Caco-2 (cell line): ENCODE data around the gene TMEM186. TPM values are rescaled to one million over a fixed set of nuclear protein-coding genes. Genes with fewer than 3 reads are reported as not detected.

Experiments used
- BruUV-seq: library from RNA; stranded (reverse); fragments of 400-500 nt; replicated peaks from 2 replicates; lab custom pipeline; 2021; lab: Mats Ljungman, UMichigan
- CTCF ChIA-PET: fragments of 300-600 bp; sonication (Branson Sonifier 250); formaldehyde crosslinking; loops from one replicate; lab custom pipeline; 2022; ENCODE audit warnings: antibody characterized with exemption; lab: Charles Lee
- POLR2A ChIA-PET: fragments of 300-600 bp; sonication (Branson Sonifier 250); formaldehyde crosslinking; loops from one replicate; lab custom pipeline; 2022; ENCODE audit warnings: antibody characterized with exemption; lab: Charles Lee
- DNase-seq, 2 experiments: peaks; one replicate each; pipeline versions ENCODE4 v3.0.0 to v3.0.0-alpha.2; 2020 to 2022
- H3K27me3 ChIP-seq: replicated peaks from 2 replicates; pipeline ENCODE4 v1.6.0; 2011; ENCODE audit warnings: low read length; ENCODE audit not compliant: control insufficient read depth, insufficient read depth
- H3K36me3 ChIP-seq: 2 replicates; pipeline ENCODE4 v1.5.1; 2011; ENCODE audit warnings: low read length; ENCODE audit not compliant: control insufficient read depth, insufficient read depth
- H3K4me1 ChIP-seq: fragments of 250-450 bp; sonication (Bioruptor Pico); 2 replicates; pipeline ENCODE4 v1.5.1; 2020; ENCODE audit warnings: mild to moderate bottlenecking
- H3K4me3 ChIP-seq: 2 replicates; pipeline ENCODE4 v1.5.1; 2011; ENCODE audit warnings: low read depth, mild to moderate bottlenecking, control low read depth, low read length
- H3K9me3 ChIP-seq: fragments of 250-450 bp; sonication (Bioruptor Pico); 2 replicates; pipeline ENCODE4 v1.5.1; 2020; ENCODE audit warnings: mild to moderate bottlenecking, moderate library complexity
- H3K27ac Mint-ChIP-seq: one replicate; pipeline ENCODE4 v1.8.0; 2022; ENCODE audit warnings: mixed read lengths; ENCODE audit not compliant: unreplicated experiment
- H3K27me3 Mint-ChIP-seq: one replicate; pipeline ENCODE4 v1.8.0; 2022; ENCODE audit warnings: mixed read lengths; ENCODE audit not compliant: insufficient read depth, unreplicated experiment
- H3K36me3 Mint-ChIP-seq: one replicate; pipeline ENCODE4 v1.8.0; 2022; ENCODE audit warnings: mild to moderate bottlenecking, mixed read lengths; ENCODE audit not compliant: insufficient read depth, unreplicated experiment
- H3K4me1 Mint-ChIP-seq: one replicate; pipeline ENCODE4 v1.8.0; 2022; ENCODE audit warnings: low read depth, mixed read lengths; ENCODE audit not compliant: unreplicated experiment
- H3K4me3 Mint-ChIP-seq: one replicate; pipeline ENCODE4 v1.8.0; 2022; ENCODE audit warnings: mild to moderate bottlenecking, moderate library complexity, mixed read lengths; ENCODE audit not compliant: unreplicated experiment
- H3K9me3 Mint-ChIP-seq: one replicate; pipeline ENCODE4 v1.8.0; 2022; ENCODE audit warnings: mixed read lengths; ENCODE audit not compliant: unreplicated experiment
- CTCF ChIP-seq, 2 experiments: fragments of 200-600 bp in 1 of 2; IDR thresholded peaks; 1 replicate in 1 of 2; 2 replicates in 1 of 2; pipeline versions ENCODE4 v1.5.1 to v1.8.0; 2011 to 2022; ENCODE audit warnings: antibody characterized with exemption in 1 of 2, control low read depth in 1 of 2, inconsistent platforms in 1 of 2, low read depth in 1 of 2, low read length in 1 of 2, mild to moderate bottlenecking in 1 of 2, moderate library complexity in 1 of 2; ENCODE audit not compliant: insufficient read depth in 1 of 2, severe bottlenecking in 1 of 2, unreplicated experiment in 1 of 2
- intact Hi-C: fragments of 100-400 bp; cut with micrococcal nuclease; formaldehyde crosslinking; loops from one replicate; pipeline ENCODE4 v1.10.0; 2022; ENCODE audit not compliant: unreplicated experiment
- total RNA-seq: library from RNA; stranded (reverse); gene quantifications from 2 replicates; pipeline ENCODE4 v1.2.3, GENCODE V29; 2022

TMEM186 gene
- total RNA-seq, 1 experiment from 2014 or later: 11.9 TPM

GRCh38 chr16:8777217-8777616 is 20.2 kb downstream of the TMEM186 start:
- no peaks in the 10 kb centered on the region for H3K27me3 Mint-ChIP-seq
- intact Hi-C loops: no loop called here
- TF ChIP-seq CTCF (IDR thresholded peaks at IDR 0.05; ENCODE audit: insufficient read depth in 1 of 2, low read depth in 1 of 2, low read length in 1 of 2, severe bottlenecking in 1 of 2, unreplicated experiment in 1 of 2): no peak
- H3K4me3 ChIP-seq: no peak overlapping the region
- no peaks in the 10 kb centered on the region for H3K4me1 Mint-ChIP-seq
- H3K27ac Mint-ChIP-seq: no peak overlapping the region
- H3K4me1 ChIP-seq: no peaks in the 10 kb centered on the region
- H3K36me3 Mint-ChIP-seq: peaks cover 11% of the 10 kb centered on the region
- no peaks in the 10 kb centered on the region for H3K9me3 ChIP-seq
- ChIA-PET POLR2A (no interaction called here), CTCF (interaction anchor here (0.7 kb wide), 1 partner anchor 226 kb away, joined by 4 read pairs; no protein-coding TSS in a partner anchor)
- BruUV-seq: no TSS peak
- H3K36me3 ChIP-seq: no peaks in the 10 kb centered on the region
- no peaks in the 10 kb centered on the region for H3K27me3 ChIP-seq
- H3K9me3 Mint-ChIP-seq: no peaks in the 10 kb centered on the region
- DNase-seq: no peak
- no peak overlapping the region for H3K4me3 Mint-ChIP-seq

GRCh38 chr16:8776129-8776584 is 21.3 kb downstream of the TMEM186 start:
- intact Hi-C loops: no loop called here
- no peaks in the 10 kb centered on the region for H3K36me3 ChIP-seq
- Mint-ChIP-seq H3K27ac (no peak overlapping the region), H3K4me1 (no peaks in the 10 kb centered on the region), H3K27me3 (no peaks in the 10 kb centered on the region), H3K9me3 (no peaks in the 10 kb centered on the region), H3K4me3 (no peak overlapping the region), H3K36me3 (peaks cover 11% of the 10 kb centered on the region)
- no peaks in the 10 kb centered on the region for H3K9me3 ChIP-seq
- ChIA-PET POLR2A (no interaction called here), CTCF (no interaction called here)
- H3K27me3 ChIP-seq: no peaks in the 10 kb centered on the region
- TF ChIP-seq CTCF (IDR thresholded peaks at IDR 0.05; ENCODE audit: insufficient read depth in 1 of 2, low read depth in 1 of 2, low read length in 1 of 2, severe bottlenecking in 1 of 2, unreplicated experiment in 1 of 2): no peak
- no TSS peak for BruUV-seq
- DNase-seq: no peak
- H3K4me1 ChIP-seq: no peaks in the 10 kb centered on the region
- no peak overlapping the region for H3K4me3 ChIP-seq

GRCh38 chr16:8775359-8775758 is 22.1 kb downstream of the TMEM186 start:
- Histone ChIP-seq H3K27me3 (no peaks in the 10 kb centered on the region), H3K4me1 (no peaks in the 10 kb centered on the region), H3K9me3 (no peaks in the 10 kb centered on the region), H3K36me3 (no peaks in the 10 kb centered on the region), H3K4me3 (no peak overlapping the region)
- ChIA-PET CTCF (no interaction called here), POLR2A (no interaction called here)
- no peak for DNase-seq
- no peaks in the 10 kb centered on the region for H3K27me3 Mint-ChIP-seq
- TF ChIP-seq CTCF (IDR thresholded peaks at IDR 0.05; ENCODE audit: insufficient read depth in 1 of 2, low read depth in 1 of 2, low read length in 1 of 2, severe bottlenecking in 1 of 2, unreplicated experiment in 1 of 2): no peak
- intact Hi-C loops: no loop called here
- no peak overlapping the region for H3K4me3 Mint-ChIP-seq
- no peaks in the 10 kb centered on the region for H3K9me3 Mint-ChIP-seq
- no TSS peak for BruUV-seq
- H3K36me3 Mint-ChIP-seq: peaks cover 11% of the 10 kb centered on the region
- H3K27ac Mint-ChIP-seq: no peak overlapping the region
- H3K4me1 Mint-ChIP-seq: no peaks in the 10 kb centered on the region
